ENCODE measurements around the gene STEAP4. TPM values are rescaled to one million over a fixed set of nuclear protein-coding genes. Genes with fewer than 3 reads are reported as not detected.

STEAP4 gene
- total RNA-seq, 2 experiments from 2014 or later: not detected

DNA sequence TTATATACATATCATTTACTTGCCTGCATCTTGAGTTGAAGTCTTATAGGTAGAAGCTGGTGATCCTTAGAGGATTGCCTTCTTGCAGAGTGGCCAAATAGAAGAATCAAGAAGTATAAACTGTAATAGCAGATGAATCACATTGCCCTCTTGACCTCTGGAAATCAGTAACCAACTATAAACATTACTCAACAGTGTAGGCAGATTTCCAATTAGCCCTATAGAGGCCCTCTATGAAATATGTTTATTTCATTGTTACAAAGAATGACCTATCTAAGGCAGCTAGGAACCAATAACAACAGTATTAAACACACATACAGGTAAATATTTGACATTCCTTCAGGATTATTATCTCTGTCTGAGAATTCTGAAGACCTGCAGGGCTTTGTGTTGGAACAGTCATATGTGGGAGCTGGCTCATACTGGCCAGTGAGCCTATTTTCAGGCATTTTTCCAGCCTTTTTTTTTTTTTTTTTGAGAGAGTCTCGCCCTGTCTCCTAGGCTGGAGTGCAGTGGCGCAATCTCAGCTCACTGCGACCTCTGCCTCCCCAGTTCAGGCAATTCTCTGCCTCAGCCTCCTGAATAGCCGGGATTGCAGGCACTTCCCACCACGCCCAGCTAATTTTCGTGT is 79.7 kb downstream of the STEAP4 start:
- ATAC-seq (no peak), DNase-seq (no peak)
- Mint-ChIP-seq H3K4me3 (no peak overlapping the region), H3K27ac (no peak overlapping the region), H3K36me3 (ENCODE audit: low read depth) (no peaks in the 10 kb centered on the region), H3K9me3 (ENCODE audit: insufficient read depth) (peaks cover 4% of the 10 kb centered on the region), H3K4me1 (ENCODE audit: low read depth) (no peaks in the 10 kb centered on the region), H3K27me3 (ENCODE audit: low read depth) (peaks cover 20% of the 10 kb centered on the region)
- ChIA-PET POLR2A (no interaction called here), CTCF (interaction anchor here (1.0 kb wide), 1 partner anchor 18 kb away, joined by 3 read pairs; no protein-coding TSS in a partner anchor)

DNA sequence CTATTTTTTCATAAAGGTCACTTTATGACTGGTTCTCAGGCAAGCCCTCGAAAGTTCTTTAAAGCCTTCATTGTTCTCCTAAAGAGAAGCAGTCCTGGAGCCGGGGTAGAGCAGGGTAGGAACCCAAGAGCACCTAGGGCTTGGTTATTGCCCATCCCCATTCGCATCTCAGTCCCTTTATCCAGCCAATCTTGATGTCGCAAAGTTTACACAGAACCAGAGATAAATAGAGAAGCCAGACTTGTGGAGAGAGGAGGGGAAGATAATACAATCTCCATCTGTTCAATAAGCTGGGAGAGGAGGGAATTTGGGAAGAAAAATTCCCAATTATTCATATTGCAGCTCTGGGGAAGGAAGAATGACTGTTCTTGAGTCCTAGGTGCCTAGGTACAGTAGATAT is 80.5 kb downstream of the STEAP4 start:
- Mint-ChIP-seq H3K27ac (no peak overlapping the region), H3K9me3 (ENCODE audit: insufficient read depth) (peaks cover 4% of the 10 kb centered on the region), H3K4me1 (ENCODE audit: low read depth) (peaks cover under 1% of the 10 kb centered on the region), H3K4me3 (no peak overlapping the region), H3K27me3 (ENCODE audit: low read depth) (peaks cover 17% of the 10 kb centered on the region), H3K36me3 (ENCODE audit: low read depth) (no peaks in the 10 kb centered on the region)
- ChIA-PET POLR2A (no interaction called here), CTCF (interaction anchor here (1.0 kb wide), 1 partner anchor 19 kb away, joined by 3 read pairs; no protein-coding TSS in a partner anchor)
- ATAC-seq (no peak), DNase-seq (no peak)

DNA sequence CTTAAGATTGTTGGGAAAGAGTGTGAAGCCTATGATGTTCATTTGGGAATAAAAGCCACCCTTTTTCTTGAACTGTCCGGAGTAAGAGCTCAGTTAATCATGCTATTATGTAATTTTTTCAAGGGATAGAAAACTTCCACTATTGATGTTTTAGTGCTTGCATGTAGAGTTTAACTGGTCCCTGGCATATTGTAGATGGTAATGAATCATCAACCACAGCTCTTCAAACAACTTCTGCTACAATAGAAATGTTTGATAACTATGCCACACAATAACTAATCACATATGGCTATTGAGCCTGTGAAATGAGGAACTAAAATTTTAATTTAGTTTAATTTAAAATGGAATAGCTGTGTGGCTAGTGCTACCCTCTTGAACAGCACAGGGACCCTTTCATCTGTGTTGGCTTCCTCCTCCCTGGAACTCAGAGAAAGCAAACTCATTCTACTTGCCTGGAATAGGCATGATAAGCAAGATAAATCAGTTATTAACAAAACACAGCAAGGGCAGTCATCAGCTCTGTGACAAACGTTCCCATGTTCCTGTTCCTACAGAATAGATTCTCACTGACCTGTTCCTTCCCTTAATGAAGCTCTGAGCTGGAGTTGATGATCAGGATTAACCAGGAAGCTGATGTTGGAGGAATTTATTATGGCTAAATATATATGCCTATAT is 82.0 kb downstream of the STEAP4 start:
- H3K27me3 Mint-ChIP-seq (ENCODE audit: low read depth): peaks cover 7% of the 10 kb centered on the region
- no peak overlapping the region for H3K4me3 Mint-ChIP-seq
- ChIA-PET POLR2A (no interaction called here), CTCF (interaction anchor here (1.2 kb wide), 1 partner anchor 291 kb away, joined by 3 read pairs; the partner anchor contains the start of gene ADAM22)
- ATAC-seq (no peak), DNase-seq (no peak)
- peaks cover 9% of the 10 kb centered on the region for H3K4me1 Mint-ChIP-seq (ENCODE audit: low read depth)
- no peaks in the 10 kb centered on the region for H3K36me3 Mint-ChIP-seq (ENCODE audit: low read depth)
- peaks cover 4% of the 10 kb centered on the region for H3K9me3 Mint-ChIP-seq (ENCODE audit: insufficient read depth)
- no peak overlapping the region for H3K27ac Mint-ChIP-seq

DNA sequence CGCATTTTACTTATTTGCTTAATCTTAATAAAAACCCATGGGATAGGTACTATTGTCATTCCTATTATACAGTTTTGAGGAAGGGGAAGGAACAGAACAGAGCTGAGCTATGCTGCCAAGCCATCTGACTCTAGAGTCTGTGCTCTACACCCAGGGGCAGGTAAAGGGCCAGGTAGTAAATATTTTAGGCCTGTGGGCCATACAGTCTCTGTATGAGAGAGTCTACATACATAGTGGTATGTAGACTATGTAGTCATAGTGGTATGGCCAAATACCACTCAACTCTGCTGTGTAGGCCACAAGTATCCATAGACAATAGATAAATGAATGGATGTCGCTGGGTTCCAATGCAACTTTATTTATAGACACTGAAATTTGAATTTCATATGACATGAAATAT is 83.4 kb downstream of the STEAP4 start:
- H3K9me3 Mint-ChIP-seq (ENCODE audit: insufficient read depth): peaks cover 1% of the 10 kb centered on the region

More for the DNA sequence above, 83.4 kb downstream of the STEAP4 start:
- Mint-ChIP-seq H3K4me3 (no peak overlapping the region), H3K27me3 (ENCODE audit: low read depth) (peaks cover 5% of the 10 kb centered on the region), H3K36me3 (ENCODE audit: low read depth) (no peaks in the 10 kb centered on the region), H3K27ac (no peak overlapping the region), H3K4me1 (ENCODE audit: low read depth) (peaks cover 12% of the 10 kb centered on the region)
- no peak for DNase-seq
- ChIA-PET POLR2A (no interaction called here), CTCF (no interaction called here)
- ATAC-seq: no peak

Other genes with a start within 250 kb of the STEAP4 start
- 100 to 1,000 TPM; 110 to 117 TPM for gene SRI, start 86.9 kb downstream of the STEAP4 start, total RNA-seq